OCI-LY3 (cell line): ENCODE measurements around the gene DNAJC1.

Experiments
- EZH2phosphoT487 ChIP-seq: fragments of 200-600 bp; shearing (Covaris generic); IDR thresholded peaks from 2 replicates; pipeline ENCODE4 v1.6.1; 2018; ENCODE audit warnings: antibody characterized with exemption, mixed run types, low read depth
- TF ChIP-seq, protein P1 (sequence below): fragments of 200-600, 300-600 bp; sonication (generic); IDR thresholded peaks from 2 replicates; pipeline ENCODE4 v1.5.1; 2014; ENCODE audit warnings: antibody characterized with exemption, low read length, low read depth

DNA sequence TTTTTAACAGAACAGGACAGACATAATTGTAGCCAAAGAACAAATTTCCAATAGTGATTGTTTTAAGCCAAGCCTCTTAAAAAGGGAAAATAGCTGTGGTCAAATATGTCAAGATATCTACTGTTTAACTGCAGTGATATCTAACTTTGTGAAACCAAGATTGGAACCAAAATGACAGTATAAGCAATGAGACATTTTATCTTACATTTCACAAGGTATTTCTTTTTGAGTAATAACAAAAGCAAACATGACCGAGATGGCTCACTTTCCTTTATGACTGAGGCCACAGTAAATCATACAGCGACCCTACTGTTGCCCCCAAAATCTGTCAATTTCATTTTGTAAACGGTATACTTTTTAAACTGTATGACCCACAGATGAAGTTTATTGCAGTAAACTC, 253.7 kb downstream of the DNAJC1 start:
- TF ChIP-seq, protein P1, sequence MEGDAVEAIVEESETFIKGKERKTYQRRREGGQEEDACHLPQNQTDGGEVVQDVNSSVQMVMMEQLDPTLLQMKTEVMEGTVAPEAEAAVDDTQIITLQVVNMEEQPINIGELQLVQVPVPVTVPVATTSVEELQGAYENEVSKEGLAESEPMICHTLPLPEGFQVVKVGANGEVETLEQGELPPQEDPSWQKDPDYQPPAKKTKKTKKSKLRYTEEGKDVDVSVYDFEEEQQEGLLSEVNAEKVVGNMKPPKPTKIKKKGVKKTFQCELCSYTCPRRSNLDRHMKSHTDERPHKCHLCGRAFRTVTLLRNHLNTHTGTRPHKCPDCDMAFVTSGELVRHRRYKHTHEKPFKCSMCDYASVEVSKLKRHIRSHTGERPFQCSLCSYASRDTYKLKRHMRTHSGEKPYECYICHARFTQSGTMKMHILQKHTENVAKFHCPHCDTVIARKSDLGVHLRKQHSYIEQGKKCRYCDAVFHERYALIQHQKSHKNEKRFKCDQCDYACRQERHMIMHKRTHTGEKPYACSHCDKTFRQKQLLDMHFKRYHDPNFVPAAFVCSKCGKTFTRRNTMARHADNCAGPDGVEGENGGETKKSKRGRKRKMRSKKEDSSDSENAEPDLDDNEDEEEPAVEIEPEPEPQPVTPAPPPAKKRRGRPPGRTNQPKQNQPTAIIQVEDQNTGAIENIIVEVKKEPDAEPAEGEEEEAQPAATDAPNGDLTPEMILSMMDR = no peak
- no peak for TF ChIP-seq EZH2phosphoT487
